GM21423 (cell line): ENCODE data around the gene FRMD3.

ENCODE experiments used
- ATAC-seq: cut with Tn5 transposase; IDR thresholded peaks from one replicate; pipeline ENCODE4 v1.9.1; 2021; ENCODE audit warnings: mild to moderate bottlenecking, moderate library complexity; ENCODE audit not compliant: unreplicated experiment

FRMD3 gene

GRCh38 chr9:83291196-83291595 lies 247.0 kb downstream of the FRMD3 start:
- no peak for ATAC-seq

- ATAC-seq = no peak
Observed at GRCh38 chr9:83290692-83291091, 247.5 kb downstream of the FRMD3 start.

- no peak for ATAC-seq
Observed at GRCh38 chr9:83287021-83287420, 251.2 kb downstream of the FRMD3 start.

- ATAC-seq = no peak
Observed at GRCh38 chr9:83285445-83286225, 252.6 kb downstream of the FRMD3 start.

- ATAC-seq = no peak
Observed at GRCh38 chr9:83284746-83285145, 253.5 kb downstream of the FRMD3 start.

- ATAC-seq = no peak
Observed at GRCh38 chr9:83283528-83283927, 254.7 kb downstream of the FRMD3 start.

- ATAC-seq = peak; percentile 49
Observed at GRCh38 chr9:83281306-83282255, 256.6 kb downstream of the FRMD3 start.

GRCh38 chr9:83280790-83281189 lies 257.4 kb downstream of the FRMD3 start:
- no peak for ATAC-seq

- ATAC-seq = no peak
Observed at GRCh38 chr9:83280268-83280667, 257.9 kb downstream of the FRMD3 start.

- no peak for ATAC-seq
Observed at GRCh38 chr9:83274787-83275186, 263.4 kb downstream of the FRMD3 start.

GRCh38 chr9:83271665-83272071 lies 266.5 kb downstream of the FRMD3 start:
- no peak for ATAC-seq

GRCh38 chr9:83270116-83270515 lies 268.1 kb downstream of the FRMD3 start:
- ATAC-seq = no peak

GRCh38 chr9:83267741-83268140 lies 270.5 kb downstream of the FRMD3 start:
- ATAC-seq = no peak

- no peak for ATAC-seq
Observed at GRCh38 chr9:83266666-83267496, 271.3 kb downstream of the FRMD3 start.

- ATAC-seq = no peak
Observed at GRCh38 chr9:83266331-83266665, 271.9 kb downstream of the FRMD3 start.

GRCh38 chr9:83264315-83264714 lies 273.9 kb downstream of the FRMD3 start:
- ATAC-seq = no peak

GRCh38 chr9:83259558-83259957 lies 278.6 kb downstream of the FRMD3 start:
- ATAC-seq = no peak

- ATAC-seq = no peak
Observed at GRCh38 chr9:83257937-83258891, 280.0 kb downstream of the FRMD3 start.

- ATAC-seq = no peak
Observed at GRCh38 chr9:83247732-83248131, 290.5 kb downstream of the FRMD3 start.
